ENCODE measurements around the gene PRSS33. TPM values are rescaled to one million over a fixed set of nuclear protein-coding genes. Genes with fewer than 3 reads are reported as not detected.
A peak's percentile ranks its signal among the peaks of the same experiment; 100 is the strongest.

The PRSS33 gene
- total RNA-seq, 2 experiments from 2014 or later = not detected

- ChIA-PET CTCF (interaction anchor here (0.9 to 1.9 kb wide), 2 partner anchors 12 to 153 kb away, joined by 3 to 5 read pairs; no protein-coding TSS in a partner anchor), POLR2A (no interaction called here)
- no peak overlapping the region for H3K27ac Mint-ChIP-seq
- no peaks in the 10 kb centered on the region for H3K9me3 Mint-ChIP-seq
- H3K27me3 Mint-ChIP-seq = no peaks in the 10 kb centered on the region
- no peak overlapping the region for H3K4me3 Mint-ChIP-seq
- peaks cover 3% of the 10 kb centered on the region for H3K4me1 Mint-ChIP-seq
- H3K36me3 Mint-ChIP-seq (ENCODE audit: low read depth) = no peaks in the 10 kb centered on the region
- DNase-seq = no peak
These were observed 46.2 kb downstream of the PRSS33 start for GRCh38 chr16:2741168-2741567.

GRCh38 chr16:2740476-2740875 is 46.9 kb downstream of the PRSS33 start:
- POLR2A ChIA-PET = no interaction called here
- H3K4me1 Mint-ChIP-seq = peaks cover 3% of the 10 kb centered on the region
- DNase-seq = no peak
- CTCF ChIA-PET = interaction anchor here (0.8 to 1.9 kb wide), 3 partner anchors 11 to 291 kb away, joined by 3 to 5 read pairs (median 3); no protein-coding TSS in a partner anchor
- H3K9me3 Mint-ChIP-seq = no peaks in the 10 kb centered on the region
- no peak overlapping the region for H3K4me3 Mint-ChIP-seq
- H3K36me3 Mint-ChIP-seq (ENCODE audit: low read depth) = no peaks in the 10 kb centered on the region
- no peak overlapping the region for H3K27ac Mint-ChIP-seq
- no peaks in the 10 kb centered on the region for H3K27me3 Mint-ChIP-seq

GRCh38 chr16:2739625-2740430 is 47.5 kb downstream of the PRSS33 start:
- Mint-ChIP-seq H3K27ac (peak overlapping the region; percentile 31), H3K27me3 (no peaks in the 10 kb centered on the region), H3K9me3 (no peaks in the 10 kb centered on the region), H3K4me1 (peaks cover 3% of the 10 kb centered on the region), H3K36me3 (ENCODE audit: low read depth) (no peaks in the 10 kb centered on the region), H3K4me3 (no peak overlapping the region)
- CTCF ChIA-PET = interaction anchor here (0.8 to 1.9 kb wide), 3 partner anchors 11 to 292 kb away, joined by 3 to 5 read pairs (median 3); no protein-coding TSS in a partner anchor
- DNase-seq = peak; percentile 28
- POLR2A ChIA-PET = no interaction called here

GRCh38 chr16:2738615-2739014 is 48.7 kb downstream of the PRSS33 start:
- CTCF ChIA-PET = interaction anchor here (0.6 kb wide), 1 partner anchor 205 kb away, joined by 4 read pairs; no protein-coding TSS in a partner anchor
- no peak overlapping the region for H3K27ac Mint-ChIP-seq

GRCh38 chr16:2737895-2738418 is 49.4 kb downstream of the PRSS33 start:
- ChIA-PET CTCF (interaction anchor here (0.6 kb wide), 1 partner anchor 13 kb away, joined by 3 read pairs; no protein-coding TSS in a partner anchor), POLR2A (no interaction called here)
- Mint-ChIP-seq H3K4me3 (no peak overlapping the region), H3K36me3 (ENCODE audit: low read depth) (no peaks in the 10 kb centered on the region), H3K9me3 (no peaks in the 10 kb centered on the region), H3K27ac (no peak overlapping the region), H3K27me3 (no peaks in the 10 kb centered on the region), H3K4me1 (peaks cover 3% of the 10 kb centered on the region)
- no peak for DNase-seq

More at GRCh38 chr16:2738615-2739014, 48.7 kb downstream of the PRSS33 start:
- no peaks in the 10 kb centered on the region for H3K36me3 Mint-ChIP-seq (ENCODE audit: low read depth)
- no peaks in the 10 kb centered on the region for H3K27me3 Mint-ChIP-seq
- POLR2A ChIA-PET = no interaction called here
- DNase-seq = no peak
- no peak overlapping the region for H3K4me3 Mint-ChIP-seq
- peaks cover 3% of the 10 kb centered on the region for H3K4me1 Mint-ChIP-seq
- H3K9me3 Mint-ChIP-seq = no peaks in the 10 kb centered on the region

- H3K27ac Mint-ChIP-seq = no peak overlapping the region
- CTCF ChIA-PET = interaction anchor here (0.6 kb wide), 1 partner anchor 13 kb away, joined by 3 read pairs; no protein-coding TSS in a partner anchor
- no peak for DNase-seq
- peaks cover 3% of the 10 kb centered on the region for H3K4me1 Mint-ChIP-seq
- H3K27me3 Mint-ChIP-seq = peaks cover 3% of the 10 kb centered on the region
- no peaks in the 10 kb centered on the region for H3K9me3 Mint-ChIP-seq
- POLR2A ChIA-PET = no interaction called here
- H3K36me3 Mint-ChIP-seq (ENCODE audit: low read depth) = no peaks in the 10 kb centered on the region
- H3K4me3 Mint-ChIP-seq = no peak overlapping the region
These were observed 50.1 kb downstream of the PRSS33 start for GRCh38 chr16:2737238-2737605.

- Mint-ChIP-seq H3K9me3 (no peaks in the 10 kb centered on the region), H3K27ac (no peak overlapping the region), H3K27me3 (peaks cover 3% of the 10 kb centered on the region), H3K4me3 (no peak overlapping the region), H3K4me1 (peaks cover 3% of the 10 kb centered on the region), H3K36me3 (ENCODE audit: low read depth) (no peaks in the 10 kb centered on the region)
- DNase-seq = no peak
- ChIA-PET CTCF (interaction anchor here (1.1 kb wide), 1 partner anchor 13 kb away, joined by 4 read pairs; no protein-coding TSS in a partner anchor), POLR2A (no interaction called here)
These were observed 50.7 kb downstream of the PRSS33 start for GRCh38 chr16:2736476-2737237.

GRCh38 chr16:2734844-2735515 is 52.4 kb downstream of the PRSS33 start:
- H3K4me1 Mint-ChIP-seq = no peaks in the 10 kb centered on the region
- H3K27me3 Mint-ChIP-seq = peaks cover 3% of the 10 kb centered on the region
- ChIA-PET POLR2A (no interaction called here), CTCF (no interaction called here)
- no peaks in the 10 kb centered on the region for H3K36me3 Mint-ChIP-seq (ENCODE audit: low read depth)
- DNase-seq = no peak
- H3K9me3 Mint-ChIP-seq = no peaks in the 10 kb centered on the region
- H3K27ac Mint-ChIP-seq = no peak overlapping the region
- H3K4me3 Mint-ChIP-seq = no peak overlapping the region

Other genes starting within 250 kb of the PRSS33 start
- 10 to 100 TPM; 43.3 to 46.1 TPM for gene PDPK1, start 249.5 kb downstream of the PRSS33 start, total RNA-seq
- 10 to 100 TPM; 31.6 to 34.4 TPM for gene KCTD5, start 105.0 kb downstream of the PRSS33 start, total RNA-seq
- 1 to 10 TPM; 1.5 to 1.7 TPM for gene PRSS27, start 67.3 kb downstream of the PRSS33 start, total RNA-seq
- gene SRRM2, start 34.9 kb downstream of the PRSS33 start, total RNA-seq = 100 to 1,000 TPM; 512 to 565 TPM
- 100 to 1,000 TPM; 224 to 249 TPM for gene ELOB, start 10.3 kb downstream of the PRSS33 start, total RNA-seq
- not detected for gene PRSS41, start 10.9 kb upstream of the PRSS33 start, total RNA-seq
- gene PRSS21, start 29.7 kb upstream of the PRSS33 start, total RNA-seq = under 1 TPM; 0.27 to 0.67 TPM
- 1 to 10 TPM; 2.3 to 3.1 TPM for gene ZG16B, start 42.7 kb upstream of the PRSS33 start, total RNA-seq
- gene PRSS22, start 70.6 kb upstream of the PRSS33 start, total RNA-seq = not detected
- 10 to 100 TPM; 16.8 to 21.0 TPM for gene FLYWCH2, start 95.7 kb upstream of the PRSS33 start, total RNA-seq
- 10 to 100 TPM; 46.8 to 52.7 TPM for gene FLYWCH1, start 124.4 kb upstream of the PRSS33 start, total RNA-seq
- gene KREMEN2, start 176.7 kb upstream of the PRSS33 start, total RNA-seq = under 1 TPM in 1 of 2 experiments, not detected in 1; 0.08 TPM
- gene PAQR4, start 181.8 kb upstream of the PRSS33 start, total RNA-seq = 10 to 100 TPM; 49.7 to 50.9 TPM
- gene PKMYT1, start 192.9 kb upstream of the PRSS33 start, total RNA-seq = 100 to 1,000 TPM; 122 to 151 TPM
- gene CLDN9, start 225.4 kb upstream of the PRSS33 start, total RNA-seq = not detected
- gene CLDN6, start 230.6 kb upstream of the PRSS33 start, total RNA-seq = not detected
- gene TNFRSF12A, start 232.8 kb upstream of the PRSS33 start, total RNA-seq = 1 to 10 TPM; 1.8 to 2.1 TPM
- 10 to 100 TPM; 38.3 to 44.1 TPM for gene HCFC1R1, start 236.4 kb upstream of the PRSS33 start, total RNA-seq
- 10 to 100 TPM; 49.5 to 58.4 TPM for gene THOC6, start 236.5 kb upstream of the PRSS33 start, total RNA-seq
- under 1 TPM; 0.20 to 0.23 TPM for gene BICDL2, start 249.4 kb upstream of the PRSS33 start, total RNA-seq

All from activated CD4-positive, alpha-beta T cell treated with anti-CD3 and anti-CD28 coated beads, Interleukin-2, amount 10 ng/mL, durations not matched to agents 7 days and 5 days (primary cell).